Smooth muscle cell (in vitro differentiated cells): ENCODE data around the gene PDZK1IP1. TPM values are rescaled to one million over a fixed set of nuclear protein-coding genes. Genes with fewer than 3 reads are reported as not detected.

Experiments used
- DNase-seq: peaks from one replicate; lab custom pipeline; 2025; ENCODE audit not compliant: unreplicated experiment; lab: John Stamatoyannopoulos, UW
- H2AFZ ChIP-seq: fragments of 200-600 bp; sonication (generic); 2 replicates; pipeline ENCODE4 v1.6.0; 2016; ENCODE audit warnings: antibody characterized with exemption, low read depth, mild to moderate bottlenecking
- H3F3A ChIP-seq: fragments of 200-600 bp; sonication (generic); 2 replicates; pipeline ENCODE4 v1.6.0; 2017; ENCODE audit warnings: antibody characterized with exemption, low read depth
- H3K27ac ChIP-seq: fragments of 200-600 bp; sonication (generic); 2 replicates; pipeline ENCODE4 v1.5.1; 2016; ENCODE audit warnings: low read depth, mild to moderate bottlenecking
- H3K27me3 ChIP-seq: fragments of 200-600 bp; sonication (generic); 2 replicates; pipeline ENCODE4 v1.6.1; 2016; ENCODE audit warnings: low read depth, mild to moderate bottlenecking
- H3K36me3 ChIP-seq: fragments of 200-600 bp; sonication (generic); 2 replicates; pipeline ENCODE4 v1.5.1; 2016; ENCODE audit warnings: low read depth
- H3K4me1 ChIP-seq: fragments of 200-600 bp; sonication (generic); 2 replicates; pipeline ENCODE4 v1.5.1; 2016; ENCODE audit warnings: low read depth
- H3K4me2 ChIP-seq: fragments of 200-600 bp; sonication (generic); 2 replicates; pipeline ENCODE4 v1.6.0; 2016; ENCODE audit warnings: mild to moderate bottlenecking
- H3K4me3 ChIP-seq: fragments of 200-600 bp; sonication (generic); 2 replicates; pipeline ENCODE4 v1.5.1; 2016; ENCODE audit warnings: mild to moderate bottlenecking
- H3K79me2 ChIP-seq: fragments of 200-600 bp; sonication (generic); 2 replicates; pipeline ENCODE4 v1.6.0; 2016; ENCODE audit warnings: low read depth, mild to moderate bottlenecking
- H3K9ac ChIP-seq: fragments of 200-600 bp; sonication (generic); 2 replicates; pipeline ENCODE4 v1.6.0; 2016; ENCODE audit warnings: low read depth
- H3K9me3 ChIP-seq: fragments of 200-600 bp; sonication (generic); replicated peaks from 2 replicates; pipeline ENCODE4 v1.5.1; 2016; ENCODE audit warnings: low read depth
- H4K20me1 ChIP-seq: fragments of 200-600 bp; sonication (generic); 2 replicates; pipeline ENCODE4 v1.6.0; 2016; ENCODE audit warnings: low read depth
- WGBS: methylation state at CpG from one replicate; pipeline ENCODE4 v1.1.7; 2016; ENCODE audit warnings: low lambda C conversion rate; 5-methylcytosine and 5-hydroxymethylcytosine counted together
- polyA plus RNA-seq: library from polyadenylated mRNA; unstranded; fragments of >200 nt; fragmentation: Nextera tagmentation; extraction: Ambion mirVana; gene quantifications from 2 replicates; pipeline ENCODE4 v1.2.1, GENCODE V29; 2016
- total RNA-seq: library from RNA; depleted of rRNA; stranded (reverse); fragments of >200 nt; gene quantifications from 2 replicates; pipeline ENCODE4 v1.2.3, GENCODE V29; 2014
- TF ChIP-seq, protein P1 (sequence below): fragments of 200-600 bp; sonication (generic); IDR thresholded peaks from 2 replicates; pipeline ENCODE4 v1.5.1; 2017; ENCODE audit warnings: borderline replicate concordance, mild to moderate bottlenecking, antibody characterized with exemption; ENCODE audit not compliant: insufficient read depth, poor library complexity, severe bottlenecking

Gene PDZK1IP1
- total RNA-seq (not detected in 2 replicates), polyA plus RNA-seq (not detected in 2 replicates)

GRCh38 chr1:47189844-47190508, at the start of gene PDZK1IP1:
PDZK1IP1 (minus strand) TSS chr1:47190036; CDS start chr1:47189932, 104 bp downstream.
- no peak within 1 kb of the TSS for H3K27ac ChIP-seq
- no peak within 1 kb of the TSS for H3K4me2 ChIP-seq
- no peak for DNase-seq

GRCh38 chr1:47238935-47239592, 49.2 kb upstream of the PDZK1IP1 start:
- Histone ChIP-seq H3K27me3 (peaks cover 52% of the 10 kb centered on the region), H3K9me3 (no peaks in the 10 kb centered on the region), H3K4me1 (no peaks in the 10 kb centered on the region), H4K20me1 (no peaks in the 10 kb centered on the region), H3K79me2 (no peaks in the 10 kb centered on the region), H3K9ac (no peak overlapping the region), H3F3A (no peaks in the 10 kb centered on the region), H3K27ac (no peak overlapping the region), H3K4me3 (no peak overlapping the region), H3K4me2 (no peak overlapping the region), H2AFZ (no peak overlapping the region), H3K36me3 (no peaks in the 10 kb centered on the region)
- WGBS: 61% methylated on average over 5 of the region's 5 CpGs
- TF ChIP-seq, protein P1, sequence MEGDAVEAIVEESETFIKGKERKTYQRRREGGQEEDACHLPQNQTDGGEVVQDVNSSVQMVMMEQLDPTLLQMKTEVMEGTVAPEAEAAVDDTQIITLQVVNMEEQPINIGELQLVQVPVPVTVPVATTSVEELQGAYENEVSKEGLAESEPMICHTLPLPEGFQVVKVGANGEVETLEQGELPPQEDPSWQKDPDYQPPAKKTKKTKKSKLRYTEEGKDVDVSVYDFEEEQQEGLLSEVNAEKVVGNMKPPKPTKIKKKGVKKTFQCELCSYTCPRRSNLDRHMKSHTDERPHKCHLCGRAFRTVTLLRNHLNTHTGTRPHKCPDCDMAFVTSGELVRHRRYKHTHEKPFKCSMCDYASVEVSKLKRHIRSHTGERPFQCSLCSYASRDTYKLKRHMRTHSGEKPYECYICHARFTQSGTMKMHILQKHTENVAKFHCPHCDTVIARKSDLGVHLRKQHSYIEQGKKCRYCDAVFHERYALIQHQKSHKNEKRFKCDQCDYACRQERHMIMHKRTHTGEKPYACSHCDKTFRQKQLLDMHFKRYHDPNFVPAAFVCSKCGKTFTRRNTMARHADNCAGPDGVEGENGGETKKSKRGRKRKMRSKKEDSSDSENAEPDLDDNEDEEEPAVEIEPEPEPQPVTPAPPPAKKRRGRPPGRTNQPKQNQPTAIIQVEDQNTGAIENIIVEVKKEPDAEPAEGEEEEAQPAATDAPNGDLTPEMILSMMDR: no peak
- no peak for DNase-seq

More at GRCh38 chr1:47189844-47190508, at the start of gene PDZK1IP1:
- Histone ChIP-seq H2AFZ (no peak within 1 kb of the TSS), H3K9ac (no peak within 1 kb of the TSS), H3K4me3 (no peak within 1 kb of the TSS), H3K4me1 (no peaks in the 10 kb centered on the region), H4K20me1 (no peaks in the 10 kb centered on the region), H3K27me3 (peaks cover 10% of the 10 kb centered on the region), H3K79me2 (no peaks in the 10 kb centered on the region), H3K36me3 (no peaks in the 10 kb centered on the region), H3F3A (no peaks in the 10 kb centered on the region), H3K9me3 (no peaks in the 10 kb centered on the region)
- WGBS: 77% methylated on average over 16 of the region's 16 CpGs
- TF ChIP-seq, protein P1: no peak

- H3K27me3 ChIP-seq: peaks cover 69% of the 10 kb centered on the region
- peaks cover 4% of the 10 kb centered on the region for H4K20me1 ChIP-seq
- TF ChIP-seq, protein P1: no peak
- H3K9me3 ChIP-seq: no peaks in the 10 kb centered on the region
- no peak overlapping the region for H3K4me3 ChIP-seq
- no peaks in the 10 kb centered on the region for H3K79me2 ChIP-seq
- no peaks in the 10 kb centered on the region for H3F3A ChIP-seq
- H3K27ac ChIP-seq: no peak overlapping the region
- H3K36me3 ChIP-seq: no peaks in the 10 kb centered on the region
- H3K4me1 ChIP-seq: peaks cover 10% of the 10 kb centered on the region
- DNase-seq: no peak
- WGBS: 68% methylated on average over 4 of the region's 4 CpGs
- no peak overlapping the region for H3K4me2 ChIP-seq
- H3K9ac ChIP-seq: no peak overlapping the region
- H2AFZ ChIP-seq: no peak overlapping the region
These were observed 46.0 kb upstream of the PDZK1IP1 start for GRCh38 chr1:47235806-47236205.
